HG03558 (cell line): ENCODE measurements around the gene AGFG2.

Source experiments
- ATAC-seq: cut with Tn5 transposase; IDR thresholded peaks from one replicate; pipeline ENCODE4 v1.9.1; 2021; ENCODE audit warnings: moderate number of reproducible peaks; ENCODE audit not compliant: unreplicated experiment; ENCODE audit errors: extremely low read depth

Gene AGFG2

GRCh38 chr7:100606313-100606712 lies 67.3 kb downstream of the AGFG2 start:
- ATAC-seq, result no peak

GRCh38 chr7:100607111-100607510 lies 68.1 kb downstream of the AGFG2 start:
- ATAC-seq, result no peak

DNA sequence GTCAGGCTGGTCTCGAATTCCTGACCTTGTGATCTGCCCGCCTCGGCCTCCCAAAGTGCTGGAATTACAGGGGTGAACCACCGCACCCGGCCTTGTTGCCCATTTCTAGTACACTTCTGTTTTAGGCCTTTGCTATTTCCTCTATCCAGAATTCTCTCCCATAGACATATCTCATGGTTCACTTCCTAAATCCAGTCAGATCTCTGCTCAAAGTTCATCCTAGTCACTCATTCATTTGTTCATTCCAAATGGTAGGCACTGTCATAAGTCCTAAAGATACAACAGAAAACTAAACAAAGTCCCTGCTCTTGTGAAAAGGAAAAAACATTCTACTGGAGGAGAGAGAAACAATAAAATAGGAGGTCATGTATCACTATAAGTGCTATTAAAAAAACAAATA lies 71.0 kb downstream of the AGFG2 start:
- ATAC-seq, result no peak

GRCh38 chr7:100611983-100612729 lies 73.2 kb downstream of the AGFG2 start, which contains the start of gene MOSPD3:
Gene MOSPD3 (plus strand): TSS chr7:100612540. CDS start chr7:100612792, 252 bp downstream.
- ATAC-seq, result peak; percentile 84

- ATAC-seq, result no peak
These were observed 73.9 kb downstream of the AGFG2 start for GRCh38 chr7:100612730-100613390.

DNA sequence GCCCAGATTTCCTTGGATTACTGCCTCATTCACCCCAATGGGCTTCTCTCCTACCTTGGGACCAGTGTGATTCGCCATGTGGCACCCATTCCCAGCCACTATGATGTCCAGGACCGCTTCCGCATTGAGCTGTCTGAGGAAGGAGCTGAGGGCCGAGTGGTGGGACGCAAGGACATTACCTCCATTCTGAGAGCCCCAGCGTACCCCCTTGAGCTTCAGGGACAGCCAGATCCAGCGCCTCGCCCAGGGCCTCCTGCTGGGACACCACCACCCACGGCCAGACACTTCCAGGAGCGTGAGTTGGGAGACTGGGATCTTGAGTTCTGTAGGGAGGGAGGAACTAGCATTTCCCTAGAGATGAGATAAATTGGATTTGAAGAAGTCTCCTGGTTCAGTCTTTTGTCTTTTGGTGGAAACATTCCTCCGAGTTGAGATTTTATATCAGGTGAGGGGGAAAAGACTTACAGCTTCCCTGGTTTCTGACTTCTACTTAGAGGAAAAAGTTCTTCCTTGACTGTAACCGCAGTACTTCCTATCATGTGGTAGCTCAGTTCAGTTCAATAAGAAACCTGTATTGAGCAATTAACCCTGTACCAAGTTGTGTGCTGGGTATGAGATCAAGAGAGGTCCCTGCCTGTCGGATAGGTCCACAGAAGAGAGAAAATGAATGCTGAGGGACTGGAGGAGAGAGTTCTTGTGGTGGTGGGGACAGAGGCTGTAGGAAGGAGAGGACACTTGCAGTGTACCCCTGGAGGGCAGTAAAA lies 74.6 kb downstream of the AGFG2 start:
- ATAC-seq, result no peak

DNA sequence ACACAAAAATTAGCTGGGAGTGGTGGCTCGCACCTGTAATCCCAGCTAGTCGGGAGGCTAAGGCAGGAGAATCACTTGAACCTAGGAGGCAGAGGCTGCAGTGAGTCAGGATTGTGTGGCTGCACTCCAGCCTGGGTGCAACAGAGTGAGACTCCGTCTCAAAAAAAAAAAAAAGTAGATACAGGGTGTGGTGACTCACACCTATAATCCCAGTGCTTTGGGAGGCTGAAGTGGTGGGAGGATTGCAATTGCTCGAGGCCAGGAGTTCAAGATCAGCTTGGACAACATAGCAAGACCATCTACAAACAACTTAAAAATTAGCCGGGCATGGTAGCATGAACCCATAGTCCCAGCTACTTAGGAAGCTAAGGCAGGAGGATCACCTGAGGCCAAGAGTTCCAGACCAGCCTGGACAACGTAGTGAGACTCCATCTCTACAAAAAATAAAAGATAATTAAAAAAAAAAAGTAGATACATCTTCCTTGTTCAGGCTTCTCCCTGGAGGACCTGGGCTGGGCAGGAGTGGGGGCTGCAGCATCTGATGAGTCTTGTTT lies 75.4 kb downstream of the AGFG2 start:
- no peak for ATAC-seq
